ENCODE results near the gene TRAPPC8. TPM values are rescaled to one million over a fixed set of nuclear protein-coding genes. Genes with fewer than 3 reads are reported as not detected.
"Not testable (repeated sequence)": the region's sequence is repeated elsewhere in the genome, so short reads cannot be mapped to it uniquely, and the experiment has no call there.

The TRAPPC8 gene
- total RNA-seq, 1 donor from 2014 or later, result 50.9 TPM

DNA sequence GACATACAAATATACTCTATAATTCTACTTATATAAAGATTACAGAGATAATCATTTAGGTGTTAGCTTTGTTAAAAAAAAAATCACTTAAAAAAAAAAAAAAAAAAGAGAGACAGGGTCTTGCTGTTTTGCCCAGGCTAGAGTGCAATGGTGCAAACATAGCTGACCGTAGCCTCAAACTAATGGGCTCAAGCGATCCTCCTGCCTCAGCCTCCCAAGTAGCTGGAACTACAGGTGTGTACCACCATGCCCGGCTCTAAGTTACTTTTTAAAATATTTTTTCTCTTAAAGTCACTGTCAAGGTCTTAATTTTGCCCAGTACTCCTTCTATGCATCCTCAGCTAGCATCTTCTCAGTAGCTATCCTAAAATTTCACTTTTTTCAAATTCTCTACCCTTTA lies 105.0 kb downstream of the TRAPPC8 start:
- ATAC-seq (no peak), DNase-seq (no peak)
- intact Hi-C loops (cut with DNase I), result no loop called here
- Histone ChIP-seq H3K36me3 (peaks cover 68% of the 10 kb centered on the region), H3K4me1 (no peaks in the 10 kb centered on the region), H3K4me3 (no peak overlapping the region), H3K27ac (no peak overlapping the region), H3K27me3 (no peaks in the 10 kb centered on the region), H3K9me3 (no peaks in the 10 kb centered on the region)
- no peak for TF ChIP-seq CTCF (IDR thresholded peaks at IDR 0.05)

GRCh38 chr18:31835528-31836133 lies 107.3 kb downstream of the TRAPPC8 start:
- intact Hi-C loops (cut with DNase I), result no loop called here
- Histone ChIP-seq H3K27ac (no peak overlapping the region), H3K36me3 (peaks cover 72% of the 10 kb centered on the region)

DNA sequence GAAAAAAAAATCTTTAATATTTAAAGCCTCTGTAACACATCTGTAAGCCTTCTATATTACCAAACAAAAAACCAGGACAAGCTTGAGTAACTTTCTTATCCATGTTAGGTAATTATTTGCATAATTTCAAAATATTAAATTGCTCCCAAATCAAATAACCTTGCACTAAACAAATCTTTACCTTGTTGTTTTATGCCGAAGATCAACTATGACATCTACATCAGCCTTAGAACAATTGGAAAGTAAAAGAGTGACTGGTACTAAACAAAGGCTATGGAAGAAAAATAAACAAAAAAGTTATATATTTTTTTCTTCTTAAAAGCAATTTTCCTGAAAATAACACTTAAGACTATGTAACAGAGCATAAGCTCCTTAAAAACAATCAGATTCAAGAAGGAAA lies 111.0 kb downstream of the TRAPPC8 start:
- TF ChIP-seq CTCF (IDR thresholded peaks at IDR 0.05), result no peak
- H3K4me1 ChIP-seq, result no peaks in the 10 kb centered on the region
- H3K9me3 ChIP-seq, result no peaks in the 10 kb centered on the region
- H3K27me3 ChIP-seq, result no peaks in the 10 kb centered on the region
- no peak overlapping the region for H3K27ac ChIP-seq
- intact Hi-C loops (cut with DNase I), result no loop called here
- DNase-seq, result no peak
- H3K4me3 ChIP-seq, result no peak overlapping the region
- peaks cover 57% of the 10 kb centered on the region for H3K36me3 ChIP-seq
- no peak for ATAC-seq

More at GRCh38 chr18:31835528-31836133, 107.3 kb downstream of the TRAPPC8 start:
- Histone ChIP-seq H3K27me3 (no peaks in the 10 kb centered on the region), H3K4me1 (no peaks in the 10 kb centered on the region), H3K9me3 (no peaks in the 10 kb centered on the region), H3K4me3 (no peak overlapping the region)
- no peak for TF ChIP-seq CTCF (IDR thresholded peaks at IDR 0.05)
- ATAC-seq (no peak), DNase-seq (no peak)

GRCh38 chr18:31830686-31831085 lies 112.2 kb downstream of the TRAPPC8 start:
- no peak for ATAC-seq

DNA sequence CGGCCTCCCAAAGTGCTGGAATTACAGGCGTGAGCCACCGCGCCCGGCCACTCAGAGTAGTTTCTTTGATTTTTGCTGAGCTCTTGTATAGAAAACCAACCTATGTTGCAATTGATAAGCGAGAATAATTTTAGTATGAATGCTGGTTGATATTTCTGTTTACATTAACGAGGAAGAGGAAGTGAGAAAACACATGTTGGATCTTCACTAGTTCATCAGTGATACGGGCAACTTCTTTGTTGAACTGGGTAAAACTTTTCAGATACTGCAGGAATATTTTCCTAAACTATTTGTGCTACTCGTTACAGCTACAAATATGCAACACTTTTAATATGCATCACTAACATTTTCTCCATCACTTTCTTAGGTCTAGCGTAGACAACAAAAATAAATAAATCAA lies 114.3 kb downstream of the TRAPPC8 start:
- Histone ChIP-seq H3K9me3 (no peaks in the 10 kb centered on the region), H3K27me3 (no peaks in the 10 kb centered on the region), H3K4me1 (no peaks in the 10 kb centered on the region), H3K4me3 (no peak overlapping the region), H3K27ac (no peak overlapping the region), H3K36me3 (peaks cover 30% of the 10 kb centered on the region)
- intact Hi-C loops (cut with DNase I), result loop anchor here (10.0 kb wide), 1 partner anchor 274 kb away; no protein-coding TSS in a partner anchor
- no peak for TF ChIP-seq CTCF (IDR thresholded peaks at IDR 0.05)
- ATAC-seq (no peak), DNase-seq (no peak)

More at GRCh38 chr18:31830686-31831085, 112.2 kb downstream of the TRAPPC8 start:
- no peak for DNase-seq
- H3K36me3 ChIP-seq, result peaks cover 48% of the 10 kb centered on the region
- H3K9me3 ChIP-seq, result no peaks in the 10 kb centered on the region
- TF ChIP-seq CTCF (IDR thresholded peaks at IDR 0.05), result no peak
- no peak overlapping the region for H3K27ac ChIP-seq
- H3K4me3 ChIP-seq, result no peak overlapping the region
- intact Hi-C loops (cut with DNase I), result no loop called here
- no peaks in the 10 kb centered on the region for H3K27me3 ChIP-seq
- no peaks in the 10 kb centered on the region for H3K4me1 ChIP-seq

GRCh38 chr18:31826673-31827325 lies 116.1 kb downstream of the TRAPPC8 start:
- H3K9me3 ChIP-seq, DNase-seq, H3K4me1 ChIP-seq, ATAC-seq, H3K4me3 ChIP-seq, H3K27ac ChIP-seq, H3K27me3 ChIP-seq: not testable (repeated sequence)
- intact Hi-C loops (cut with DNase I), result loop anchor here (10.0 kb wide), 1 partner anchor 272 kb away; no protein-coding TSS in a partner anchor
- H3K36me3 ChIP-seq, result peaks cover 18% of the 10 kb centered on the region
